K562 (cell line): ENCODE measurements around the gene DHPS. TPM values are rescaled to one million over a fixed set of nuclear protein-coding genes. Genes with fewer than 3 reads are reported as not detected.
"Not testable (repeated sequence)": the region's sequence is repeated elsewhere in the genome, so short reads cannot be mapped to it uniquely, and the experiment has no call there.

Experiments used
- ATAC-seq: fragments of 200-7000 bp; cut with Tn5 transposase; 3 replicates; pipeline ENCODE4 v1.9.1; 2020; ENCODE audit warnings: moderate library complexity
- BruUV-seq: library from RNA; stranded (reverse); fragments of 400-500 nt; replicated peaks from 2 replicates; lab custom pipeline; 2021; lab: Mats Ljungman, UMichigan
- CTCF ChIA-PET: fragments of 300-600 bp; formaldehyde crosslinking; extraction: SDS; loops from one replicate; lab custom pipeline; 2021; ENCODE audit warnings: low intra/inter-chr PET ratio; lab: Yijun Ruan, JAX
- POLR2A ChIA-PET: fragments of 300-600, 350-650 bp; sonication (Branson Sonifier 250); formaldehyde crosslinking; extraction: SDS; loops from one replicate; lab custom pipeline; 2021; ENCODE audit warnings: antibody characterized with exemption, inconsistent platforms; lab: Yijun Ruan, JAX
- DNase-seq, 4 experiments: peaks; one replicate each; pipeline versions ENCODE4 v3.0.0 to v3.0.0-alpha.2; 2011 to 2018; ENCODE audit warnings: low spot score in 3 of 4, mixed read lengths in 3 of 4; ENCODE audit errors: extremely low read depth in 1 of 4
- FAIRE-seq: peaks from 2 replicates; lab custom pipeline; 2011; peaks lifted over from hg19 to GRCh38; lab: Jason Lieb, UNC
- H2AFZ ChIP-seq: 2 replicates; pipeline ENCODE4 v1.6.0; 2011; ENCODE audit warnings: low read depth, low read length, control low read depth, inconsistent platforms
- H3K27ac ChIP-seq: fragments of 200-600 bp; 3 replicates; pipeline ENCODE4 v1.8.0; 2011; ENCODE audit warnings: low read depth, mild to moderate bottlenecking, control low read depth, inconsistent platforms, low read length, moderate library complexity, mixed read lengths; ENCODE audit errors: extremely low read depth
- H3K27me3 ChIP-seq, 2 experiments: fragments of 300-600 bp in 1 of 2; 2 replicates in 1 of 2; 3 replicates in 1 of 2; pipeline versions ENCODE4 v1.6.0 to v1.8.0; 2011; ENCODE audit warnings: inconsistent platforms in 2 of 2, low read length in 2 of 2, mild to moderate bottlenecking in 1 of 2, mixed read lengths in 1 of 2, moderate library complexity in 1 of 2; ENCODE audit not compliant: control insufficient read depth in 2 of 2, insufficient read depth in 2 of 2
- H3K36me3 ChIP-seq: fragments of 300-600 bp; 3 replicates; pipeline ENCODE4 v1.8.0; 2011; ENCODE audit warnings: mild to moderate bottlenecking, low read length, inconsistent platforms; ENCODE audit not compliant: control insufficient read depth, insufficient read depth
- H3K4me1 ChIP-seq, 2 experiments: fragments of 200-600 bp in 1 of 2; replicated peaks in 1 of 2; 2 replicates in 1 of 2; 3 replicates in 1 of 2; pipeline versions ENCODE4 v1.5.1 to v1.8.0; 2011; ENCODE audit warnings: inconsistent platforms in 2 of 2, low read length in 2 of 2, mild to moderate bottlenecking in 1 of 2, mixed read lengths in 1 of 2, moderate library complexity in 1 of 2; ENCODE audit not compliant: control insufficient read depth in 2 of 2, insufficient read depth in 2 of 2
- H3K4me2 ChIP-seq: 2 replicates; pipeline ENCODE4 v1.6.1; 2011; ENCODE audit warnings: low read length, control low read depth, inconsistent platforms, mixed read lengths; ENCODE audit not compliant: insufficient read depth
- H3K4me3 ChIP-seq: fragments of 200-600 bp; sonication (generic), shearing (Covaris generic); 2 replicates; pipeline ENCODE4 v1.5.1; 2016; ENCODE audit warnings: control low read depth, inconsistent platforms
- H3K79me2 ChIP-seq: fragments of 200-600 bp; 3 replicates; pipeline ENCODE4 v1.8.0; 2011; ENCODE audit warnings: low read length, inconsistent platforms; ENCODE audit not compliant: control insufficient read depth, insufficient read depth
- H3K9ac ChIP-seq, 2 experiments: 2 replicates each; pipeline versions ENCODE4 v1.6.0 to v1.6.1; 2011; ENCODE audit warnings: low read depth in 2 of 2, low read length in 2 of 2, control low read depth in 1 of 2, inconsistent platforms in 1 of 2, mild to moderate bottlenecking in 1 of 2, mixed read lengths in 1 of 2; ENCODE audit not compliant: insufficient read depth in 1 of 2
- H3K9me1 ChIP-seq: one replicate; pipeline ENCODE4 v1.6.0; 2011; ENCODE audit warnings: inconsistent platforms, mild to moderate bottlenecking, low read length, moderate library complexity; ENCODE audit not compliant: control insufficient read depth, insufficient read depth
- H3K9me3 ChIP-seq: replicated peaks from 2 replicates; pipeline ENCODE4 v1.5.1; 2011; ENCODE audit warnings: low read depth, low read length, inconsistent platforms; ENCODE audit not compliant: control insufficient read depth, insufficient read depth
- H4K20me1 ChIP-seq: replicated peaks from 2 replicates; pipeline ENCODE4 v1.6.1; 2011; ENCODE audit warnings: low read length, inconsistent platforms, mixed read lengths; ENCODE audit not compliant: control insufficient read depth, insufficient read depth
- GTF3C2 ChIP-seq: IDR thresholded peaks from 3 replicates; pipeline ENCODE4 v1.6.1; 2011; ENCODE audit warnings: borderline replicate concordance, mild to moderate bottlenecking, moderate library complexity; ENCODE audit not compliant: insufficient read length; ENCODE audit errors: extremely low read depth
- MBD2 ChIP-seq: sonication (generic); IDR thresholded peaks from 2 replicates; pipeline ENCODE4 v1.6.1; 2016; ENCODE audit warnings: low read depth, borderline replicate concordance
- POLR3A ChIP-seq: IDR thresholded peaks from 2 replicates; pipeline ENCODE4 v1.6.1; 2011; ENCODE audit warnings: borderline replicate concordance, mild to moderate bottlenecking, moderate library complexity; ENCODE audit not compliant: insufficient read length, insufficient read depth; ENCODE audit errors: extremely low read depth
- RBFOX2 ChIP-seq: fragments of 200-400 bp; formaldehyde crosslinking; IDR thresholded peaks from 2 replicates; pipeline ENCODE4 v1.6.1; 2017; ENCODE audit warnings: low read depth, mild to moderate bottlenecking, low read length, moderate library complexity
- SMARCE1 ChIP-seq: fragments of 450-650 bp; IDR thresholded peaks from 2 replicates; pipeline ENCODE4 v1.7.1; 2016; ENCODE audit warnings: mild to moderate bottlenecking
- ZNF644 ChIP-seq: fragments of 200-800 bp; sonication (Bioruptor generic); IDR thresholded peaks from 2 replicates; pipeline ENCODE4 v1.6.1; 2016; ENCODE audit warnings: low read depth, missing genetic modification characterization, missing compliant biosample characterization
- WGBS: fragments of 100-300 bp; shearing (Covaris generic); methylation state at CpG from one replicate; pipeline ENCODE4 v1.1.6; 2016; ENCODE audit warnings: low coverage, mixed read lengths; ENCODE audit not compliant: insufficient coverage; ENCODE audit errors: missing lambda C conversion rate; 5-methylcytosine and 5-hydroxymethylcytosine counted together
- in situ Hi-C: fragments of 300-500 bp; cut with MboI; formaldehyde crosslinking; loops from 4 replicates; pipeline ENCODE4 v1.15.0; 2018; ENCODE audit warnings: inconsistent platforms, mixed read lengths
- intact Hi-C: fragments of 100-400 bp; cut with micrococcal nuclease; formaldehyde crosslinking; loops from 2 replicates; pipeline ENCODE4 v1.14.2; 2022
- polyA plus RNA-seq, 8 experiments: library from polyadenylated mRNA; depleted of rRNA in 4 of 8; stranded (reverse) in 5 of 8; unstranded in 3 of 8; fragments of >200 nt; fragmentation: Nextera tagmentation in 2 of 8; fragmentation: Illumina TruSeq in 1 of 8; extraction: Ambion mirVana in 2 of 8; extraction: Trizol in 1 of 8; gene quantifications; 2 replicates each; pipeline versions ENCODE4 v1.2.1 to v1.2.3, GENCODE V29; 2011 to 2014; ENCODE audit warnings: inconsistent platforms in 1 of 8, missing spikeins in 1 of 8
- total RNA-seq, 7 experiments: library from RNA; depleted of rRNA in 6 of 7; stranded (reverse); fragments of >200 nt in 6 of 7; fragmentation: Illumina TruSeq in 2 of 7; extraction: Trizol in 2 of 7; gene quantifications; 2 replicates each; pipeline versions ENCODE4 v1.2.1 to v1.2.3, GENCODE V29; 2011 to 2021; ENCODE audit warnings: low replicate concordance in 1 of 7
- TF ChIP-seq, protein P1 (sequence below): fragments of 450-650 bp; IDR thresholded peaks from 2 replicates; pipeline ENCODE4 v1.6.1; 2016; ENCODE audit warnings: low read depth, mild to moderate bottlenecking, moderate library complexity

The DHPS gene
- total and polyA plus RNA-seq, 9 of the 15 experiments (the other 6 are each of a cell fraction or from before 2014, with no cell fraction given): 47.1 to 110 (median 79.9) TPM

DNA sequence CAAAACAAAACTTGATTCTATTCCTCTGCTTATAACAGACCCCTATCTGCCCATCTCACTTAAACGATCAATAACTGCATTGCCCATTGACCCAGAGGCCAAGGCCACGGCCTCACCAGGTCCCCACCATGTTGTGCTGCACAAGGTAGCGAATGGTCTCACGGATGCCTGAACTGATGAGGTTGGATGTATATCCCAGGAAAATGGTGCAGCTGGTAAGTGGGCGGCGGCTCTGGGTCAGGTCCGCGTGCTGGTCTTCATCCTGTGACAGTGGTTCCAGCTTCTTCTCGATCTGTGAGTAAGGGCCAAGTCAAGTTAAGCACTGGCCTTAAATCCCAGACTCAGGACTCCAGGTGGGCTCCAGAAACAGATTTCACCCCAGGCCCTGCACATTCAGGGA lies 1.6 kb downstream of the DHPS start:
- H3K9me3 ChIP-seq: no peaks in the 10 kb centered on the region
- intact Hi-C loops: no loop called here
- H3K27ac ChIP-seq: no peak overlapping the region
- BruUV-seq: no TSS peak
- no peak overlapping the region for H3K4me2 ChIP-seq
- peaks cover 0 to 30% of the 10 kb centered on the region in 2 experiments; a peak in 3 of 5 replicates for H3K4me1 ChIP-seq
- DNase-seq (no peak), ATAC-seq (no peak), FAIRE-seq (no peak)
- POLR2A ChIA-PET: interaction anchor here (1.0 to 4.7 kb wide), 3 partner anchors 10 to 112 kb away, joined by 4 to 39 read pairs (median 15); partner anchors contain the start of genes JUNB, ZNF490 and ZNF791
- H3K4me3 ChIP-seq: no peak overlapping the region
- H3K9ac ChIP-seq: no peak overlapping the region
- no peaks in the 10 kb centered on the region for H3K9me1 ChIP-seq
- TF ChIP-seq POLR3A: no peak
- TF ChIP-seq ZNF644 (tag): no peak
- TF ChIP-seq, protein P1, sequence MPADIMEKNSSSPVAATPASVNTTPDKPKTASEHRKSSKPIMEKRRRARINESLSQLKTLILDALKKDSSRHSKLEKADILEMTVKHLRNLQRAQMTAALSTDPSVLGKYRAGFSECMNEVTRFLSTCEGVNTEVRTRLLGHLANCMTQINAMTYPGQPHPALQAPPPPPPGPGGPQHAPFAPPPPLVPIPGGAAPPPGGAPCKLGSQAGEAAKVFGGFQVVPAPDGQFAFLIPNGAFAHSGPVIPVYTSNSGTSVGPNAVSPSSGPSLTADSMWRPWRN: no peak
- no peak for TF ChIP-seq SMARCE1
- 0 out of 2 replicates have a peak, but pooled peaks have one; percentile 19 for TF ChIP-seq RBFOX2
- no peak for TF ChIP-seq MBD2
- TF ChIP-seq GTF3C2: no peak
- no peaks in the 10 kb centered on the region; the same call in 1 of the 2 replicates for H4K20me1 ChIP-seq
- in situ Hi-C loops: no loop called here
- 95% methylated on average over 8 of the region's 9 CpGs for WGBS
- H2AFZ ChIP-seq: no peak overlapping the region
- no peaks in the 10 kb centered on the region for H3K27me3 ChIP-seq
- peaks cover 51% of the 10 kb centered on the region for H3K36me3 ChIP-seq
- H3K79me2 ChIP-seq: peaks cover 13% of the 10 kb centered on the region
- CTCF ChIA-PET: no interaction called here

DNA sequence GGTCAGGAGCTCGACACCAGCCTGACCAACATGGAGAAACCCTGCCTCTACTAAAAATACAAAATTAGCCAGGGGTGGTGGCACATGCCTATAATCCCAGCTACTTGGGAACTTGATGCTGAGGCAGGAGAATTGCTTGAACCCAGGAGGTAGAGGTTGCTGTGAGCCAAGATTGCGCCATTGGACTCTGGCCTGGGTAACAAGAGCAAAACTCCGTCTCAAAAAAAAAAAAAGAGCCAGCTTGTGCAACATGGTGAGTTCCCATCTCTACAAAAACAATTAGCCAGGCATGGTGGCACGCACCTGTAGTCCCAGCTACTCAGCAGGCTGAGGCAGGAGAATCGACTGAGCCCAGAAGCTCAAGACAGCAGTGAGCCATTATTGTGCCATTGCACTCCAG lies 3.6 kb downstream of the DHPS start:
- not testable (repeated sequence) for H3K27me3 ChIP-seq, FAIRE-seq

More for the DNA sequence above, 3.6 kb downstream of the DHPS start:
- peaks cover 13% of the 10 kb centered on the region for H3K79me2 ChIP-seq
- H3K9me3 ChIP-seq, H4K20me1 ChIP-seq, H2AFZ ChIP-seq, H3K4me3 ChIP-seq, H3K9ac ChIP-seq, H3K9me1 ChIP-seq, CTCF ChIA-PET, H3K4me2 ChIP-seq, BruUV-seq, ATAC-seq, H3K27ac ChIP-seq, DNase-seq, intact Hi-C loops: not testable (repeated sequence)
- in situ Hi-C loops: loop anchor here (10.0 kb wide), 1 partner anchor 473 kb away; no protein-coding TSS in a partner anchor
- peaks cover 67% of the 10 kb centered on the region for H3K36me3 ChIP-seq
- 96% methylated on average over 4 of the region's 5 CpGs for WGBS
- POLR2A ChIA-PET: interaction anchor here (0.6 to 4.7 kb wide), 4 partner anchors 8 to 192 kb away, joined by 3 to 39 read pairs (median 4); a partner anchor contains a TSS
- H3K4me1 ChIP-seq: peaks cover 0 to 30% of the 10 kb centered on the region in 2 experiments; a peak in 3 of 5 replicates
